GM21360 (cell line): ENCODE measurements around the gene ATP6V0D1.
"Not testable (repeated sequence)": the region's sequence is repeated elsewhere in the genome, so short reads cannot be mapped to it uniquely, and the experiment has no call there.

Source experiments
- ATAC-seq: cut with Tn5 transposase; IDR thresholded peaks from one replicate; pipeline ENCODE4 v1.9.1; 2021; ENCODE audit warnings: mild to moderate bottlenecking, moderate library complexity; ENCODE audit not compliant: unreplicated experiment

Gene ATP6V0D1

GRCh38 chr16:67429799-67430503 lies 51.0 kb downstream of the ATP6V0D1 start:
- no peak for ATAC-seq

GRCh38 chr16:67429053-67429798 lies 51.7 kb downstream of the ATP6V0D1 start:
- ATAC-seq, result no peak

GRCh38 chr16:67428146-67428731 lies 52.7 kb downstream of the ATP6V0D1 start:
- ATAC-seq, result no peak

GRCh38 chr16:67426950-67427349 lies 54.0 kb downstream of the ATP6V0D1 start:
- ATAC-seq, result no peak

- no peak for ATAC-seq
Measured at GRCh38 chr16:67426022-67426421, 54.9 kb downstream of the ATP6V0D1 start.

- ATAC-seq, result no peak
Measured at GRCh38 chr16:67425580-67425979, 55.4 kb downstream of the ATP6V0D1 start.

- no peak for ATAC-seq
Measured at GRCh38 chr16:67425061-67425460, 55.9 kb downstream of the ATP6V0D1 start.

GRCh38 chr16:67424261-67424615 lies 56.7 kb downstream of the ATP6V0D1 start:
- no peak for ATAC-seq

GRCh38 chr16:67423611-67424260 lies 57.2 kb downstream of the ATP6V0D1 start:
- no peak for ATAC-seq

GRCh38 chr16:67423015-67423414 lies 57.9 kb downstream of the ATP6V0D1 start:
- no peak for ATAC-seq

GRCh38 chr16:67421030-67421429 lies 59.9 kb downstream of the ATP6V0D1 start:
- ATAC-seq, result no peak

GRCh38 chr16:67419931-67420330 lies 61.0 kb downstream of the ATP6V0D1 start:
- no peak for ATAC-seq

GRCh38 chr16:67419502-67419901 lies 61.5 kb downstream of the ATP6V0D1 start:
- no peak for ATAC-seq

- ATAC-seq, result no peak
Measured at GRCh38 chr16:67417333-67418061, 63.5 kb downstream of the ATP6V0D1 start.

GRCh38 chr16:67415872-67416793 lies 64.8 kb downstream of the ATP6V0D1 start, which contains the start of gene ZDHHC1:
TSS of gene ZDHHC1 (minus strand) at chr16:67416477. CDS start at chr16:67407775, 8,702 bp downstream.
- peak; percentile 52 for ATAC-seq

GRCh38 chr16:67415421-67415820 lies 65.5 kb downstream of the ATP6V0D1 start:
- not testable (repeated sequence) for ATAC-seq

GRCh38 chr16:67413978-67414911 lies 66.7 kb downstream of the ATP6V0D1 start:
- ATAC-seq, result no peak

- ATAC-seq, result no peak
Measured at GRCh38 chr16:67412294-67412693, 68.7 kb downstream of the ATP6V0D1 start.

GRCh38 chr16:67411339-67411738 lies 69.6 kb downstream of the ATP6V0D1 start:
- ATAC-seq, result no peak
